GM19099 (cell line): Measurements from ENCODE around the gene HOMER3.

ENCODE experiments used
- POLR2A ChIP-seq: IDR thresholded peaks from 3 replicates; pipeline ENCODE4 v1.6.1; 2011; ENCODE audit warnings: low read depth; ENCODE audit not compliant: insufficient read length; ENCODE audit errors: extremely low read depth

HOMER3 gene

DNA sequence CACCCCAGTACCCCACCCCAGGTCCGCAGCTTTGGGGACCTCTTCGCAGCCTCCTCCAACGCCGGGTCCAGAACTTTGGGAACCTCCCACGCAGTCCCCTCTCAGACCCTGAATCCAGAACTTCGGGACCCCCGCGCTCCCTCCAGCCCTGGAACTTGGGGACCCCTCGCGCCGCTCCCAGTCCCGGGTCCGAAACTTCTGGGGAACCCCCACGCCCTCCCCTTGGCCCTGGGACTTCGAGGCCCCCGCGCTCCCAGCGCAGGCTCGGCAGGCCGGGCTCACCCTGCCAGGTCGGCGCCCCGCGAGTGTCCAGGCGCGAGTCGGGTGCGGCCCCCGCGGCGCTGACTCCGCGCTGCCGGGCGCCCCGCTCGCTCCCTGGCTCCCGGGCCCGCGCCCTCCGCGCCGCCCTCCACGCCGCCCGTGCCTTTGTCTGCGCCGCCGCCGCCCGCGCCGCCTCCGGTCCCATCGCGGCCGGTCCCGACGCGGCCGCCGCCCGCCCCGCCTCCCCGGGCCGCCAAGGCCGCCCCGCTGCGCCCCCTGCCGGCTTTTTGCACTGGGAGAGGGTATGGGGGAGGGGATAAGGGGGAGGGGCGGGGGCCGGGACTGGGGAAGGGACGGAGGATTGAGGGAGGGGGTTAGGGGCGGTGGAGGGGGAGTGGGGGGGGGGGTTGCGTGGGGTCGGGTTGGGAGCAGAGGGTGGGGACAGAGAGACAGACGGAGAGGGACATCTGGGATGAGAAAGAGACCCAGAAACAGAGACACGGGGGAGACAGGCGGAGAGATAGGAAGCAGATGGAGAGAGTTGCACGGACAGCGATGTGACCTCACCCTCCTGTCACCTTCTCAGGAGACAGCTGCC is at the start of gene HOMER3:
Gene HOMER3, minus strand, starts transcription at position 449 of the 859 bp plus-strand sequence. CDS start 2,235 bp downstream, outside the sequence.
- TF ChIP-seq POLR2A, result no peak

DNA sequence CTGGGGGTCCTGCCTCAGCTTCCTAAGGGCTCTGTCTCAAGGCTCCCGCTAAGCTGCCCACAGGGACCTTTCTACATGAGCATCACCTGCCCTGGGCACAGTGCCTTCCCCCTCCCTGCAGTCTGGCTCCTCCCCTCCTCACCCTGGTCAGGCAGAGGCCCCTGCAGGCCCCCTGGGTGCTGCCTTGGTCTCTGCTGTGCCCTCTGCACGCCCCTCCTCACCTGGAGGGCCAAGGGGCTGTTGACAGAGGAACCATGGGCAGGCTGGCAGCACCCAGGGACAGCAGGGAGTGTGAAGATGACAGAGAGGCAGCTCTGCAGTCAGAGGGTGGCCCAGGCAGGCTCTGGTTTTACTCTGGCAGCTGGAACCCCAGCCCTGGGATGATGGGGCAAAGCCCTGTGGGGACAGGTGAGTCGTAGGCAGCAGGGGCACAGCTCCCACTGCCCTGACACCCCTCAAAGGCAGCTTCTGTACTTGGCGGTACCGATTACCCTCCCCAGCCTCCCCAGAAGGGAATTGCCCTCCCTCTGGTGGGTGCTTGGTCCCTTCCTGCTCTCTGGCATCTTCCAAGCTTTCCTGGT is 49.2 kb upstream of the HOMER3 start:
- no peak for TF ChIP-seq POLR2A

DNA sequence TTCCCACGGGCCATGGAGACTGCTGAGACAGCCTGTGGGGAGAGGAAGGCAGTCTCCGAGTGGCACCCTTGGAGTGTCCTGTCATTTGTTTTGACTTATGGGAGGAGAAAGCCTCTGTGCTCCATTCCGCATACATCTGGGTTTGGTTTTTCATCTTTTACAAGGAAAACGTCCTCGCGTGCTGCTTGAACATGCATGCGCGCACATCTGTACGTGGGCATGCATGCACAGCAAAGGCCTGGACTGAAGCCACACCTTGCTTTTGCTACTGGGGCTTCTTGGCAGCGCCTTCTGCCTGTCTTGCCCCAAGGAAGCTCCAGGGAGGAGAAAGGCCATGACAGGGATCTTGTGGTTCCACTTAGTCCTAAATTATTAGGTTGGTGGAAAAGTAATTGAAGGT is 48.3 kb upstream of the HOMER3 start:
- no peak for TF ChIP-seq POLR2A

DNA sequence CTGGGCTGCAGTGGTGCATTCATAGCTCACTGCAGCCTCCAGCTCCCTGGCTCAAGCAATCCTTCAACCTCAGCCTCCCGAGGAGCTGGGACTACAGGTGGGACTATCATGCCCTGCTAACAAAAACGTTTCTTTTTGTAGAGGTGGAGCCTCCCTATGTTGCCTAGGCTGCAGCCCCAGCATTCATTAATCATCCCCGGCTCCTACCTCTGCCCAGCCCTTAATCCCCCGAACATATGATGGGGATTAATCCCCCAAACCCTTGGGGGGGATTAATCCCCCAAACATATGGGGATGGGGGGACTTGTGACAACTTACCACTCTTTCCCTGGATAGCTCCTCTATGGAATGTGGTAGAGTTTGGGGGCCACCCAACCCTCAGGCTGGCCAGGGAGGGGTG is 46.4 kb upstream of the HOMER3 start:
- no peak for TF ChIP-seq POLR2A

DNA sequence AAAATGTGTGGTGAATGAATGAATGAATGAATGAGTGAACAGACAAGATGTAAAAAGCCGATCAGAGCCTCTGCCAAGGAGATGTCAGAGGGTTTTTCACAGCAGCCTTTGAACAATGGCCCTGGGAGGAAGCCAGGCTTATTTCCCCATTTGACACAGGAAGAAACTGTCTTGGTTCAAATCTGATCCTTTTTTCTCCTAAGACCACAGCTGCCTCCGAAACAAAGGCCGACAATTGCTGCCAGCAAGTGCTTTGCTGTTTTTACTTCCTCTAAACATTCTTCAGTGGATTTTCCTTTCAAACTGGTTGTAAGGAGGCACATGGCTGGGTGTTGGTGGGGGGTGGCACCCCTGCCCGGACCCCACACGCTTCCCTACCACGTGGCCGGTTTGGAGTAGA is 44.2 kb upstream of the HOMER3 start:
- TF ChIP-seq POLR2A, result no peak

DNA sequence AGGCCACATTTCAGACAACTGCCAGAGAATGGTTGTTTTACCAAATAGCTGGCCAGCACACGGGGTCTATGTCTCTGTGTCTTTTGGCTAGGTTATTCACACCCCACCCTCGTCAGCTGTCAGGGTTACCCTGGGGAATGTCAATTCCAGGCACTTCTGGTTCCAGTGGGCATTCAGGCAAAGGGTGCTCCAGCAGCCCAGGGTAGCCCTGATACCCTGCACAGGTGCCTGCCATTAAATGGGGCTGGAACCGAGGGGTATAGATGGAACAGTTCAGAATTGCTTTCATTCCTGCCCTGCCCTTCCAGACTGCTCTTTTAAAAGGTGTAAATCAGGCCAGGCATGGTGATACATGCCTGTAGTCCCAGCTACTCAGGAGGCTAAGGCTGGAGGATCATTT is 43.2 kb upstream of the HOMER3 start:
- no peak for TF ChIP-seq POLR2A

DNA sequence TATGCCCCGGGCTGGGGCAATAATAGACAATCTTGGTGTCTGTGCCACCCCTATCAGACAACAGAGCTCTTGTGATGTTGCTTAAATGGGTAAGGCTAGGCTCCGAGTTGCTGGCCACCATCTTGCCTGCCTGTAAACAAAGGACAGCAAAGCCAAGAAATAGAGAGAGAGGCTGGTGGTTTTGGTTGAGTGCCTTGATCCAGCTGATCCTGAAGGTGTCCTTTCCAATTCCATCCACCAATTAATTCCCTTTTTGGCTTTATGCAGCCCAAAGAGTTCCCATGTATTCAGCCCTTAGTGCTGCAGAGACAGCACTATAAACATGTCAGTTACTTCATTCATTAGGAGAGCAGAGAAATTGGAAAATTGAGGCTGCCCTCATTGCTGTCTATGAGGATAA is 41.7 kb upstream of the HOMER3 start:
- TF ChIP-seq POLR2A, result no peak

DNA sequence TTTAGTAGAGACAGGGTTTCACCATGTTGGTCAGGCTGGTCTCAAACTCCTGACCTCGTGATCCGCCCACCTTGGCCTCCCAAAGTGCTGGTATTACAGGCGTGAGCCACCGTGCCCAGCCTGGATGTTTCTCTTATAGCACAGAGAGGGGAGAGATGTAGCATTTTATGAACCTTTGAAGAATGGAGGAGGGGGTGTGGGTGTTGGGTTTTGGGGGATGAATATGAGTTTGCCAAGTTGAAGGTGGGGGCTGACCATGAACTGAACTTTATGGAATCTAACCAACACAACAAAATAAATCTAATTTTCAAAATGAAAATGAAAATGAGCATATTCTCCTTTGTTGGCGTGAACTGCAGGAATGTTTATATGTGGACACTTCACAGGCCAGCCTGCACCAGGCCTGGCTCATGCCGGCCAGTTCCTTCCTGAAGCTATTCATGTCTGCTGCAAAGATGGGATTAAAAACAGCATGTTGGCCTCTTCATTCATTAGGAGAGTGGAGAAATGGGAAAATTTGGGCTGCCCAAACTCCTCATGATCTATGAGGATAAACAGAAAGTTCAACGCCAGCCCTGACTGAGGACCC is 39.5 kb upstream of the HOMER3 start:
- TF ChIP-seq POLR2A, result no peak

DNA sequence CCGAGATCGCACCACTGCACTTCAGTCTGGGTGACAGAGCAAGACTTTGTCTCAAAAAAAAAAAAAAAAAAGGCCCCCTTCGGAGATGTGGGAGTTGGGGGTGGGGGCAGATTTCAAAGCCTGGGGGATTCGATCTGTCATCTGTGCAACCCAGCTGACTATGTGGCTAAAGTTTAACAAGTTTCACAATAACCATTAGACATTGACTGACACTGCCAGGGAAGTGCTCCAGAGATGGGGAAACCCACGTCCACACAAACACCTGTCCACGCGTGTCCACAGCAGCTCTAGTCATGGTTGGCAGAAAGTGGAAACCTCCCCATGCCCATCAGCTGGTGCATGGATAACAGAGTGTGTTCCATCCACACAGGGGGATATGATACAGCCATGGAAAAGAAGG is 37.6 kb upstream of the HOMER3 start:
- TF ChIP-seq POLR2A, result no peak

DNA sequence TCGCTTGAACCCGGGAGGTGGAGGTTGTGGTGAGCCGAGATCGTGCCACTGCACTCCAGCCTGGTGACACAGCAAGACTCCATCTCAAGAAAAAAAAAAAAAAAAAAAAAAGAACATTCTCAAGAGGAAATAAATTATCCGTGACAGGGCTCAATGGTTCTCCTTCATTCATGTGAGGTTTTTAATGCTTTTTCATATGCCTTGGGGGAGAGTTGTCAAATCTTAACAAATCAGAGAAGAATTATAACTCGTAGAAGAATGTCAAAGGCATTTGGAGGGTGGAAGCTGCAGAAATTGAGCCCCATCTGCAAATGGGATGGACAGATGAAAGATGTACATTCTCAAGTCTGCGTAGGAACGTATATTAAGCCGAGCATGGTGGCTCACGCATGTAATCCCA is 34.9 kb upstream of the HOMER3 start:
- no peak for TF ChIP-seq POLR2A

DNA sequence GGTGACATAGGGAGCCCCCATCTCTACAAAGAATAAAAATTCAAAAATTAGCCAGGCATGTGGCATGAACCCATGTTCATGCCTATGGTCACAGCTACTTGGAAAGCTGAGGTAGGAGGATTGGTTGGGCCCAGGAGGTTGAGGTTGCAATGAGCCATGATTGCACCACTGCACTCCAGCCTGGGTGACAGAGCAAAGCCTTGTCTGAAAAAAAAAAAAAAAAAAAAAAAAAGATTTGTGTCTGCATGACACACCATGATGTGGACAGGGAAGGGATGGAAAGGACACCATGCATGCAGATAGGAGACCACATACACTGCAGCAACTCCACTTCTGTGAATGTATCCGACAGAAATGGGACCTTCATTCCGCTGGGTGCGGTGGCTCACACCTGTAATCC is 34.0 kb upstream of the HOMER3 start:
- no peak for TF ChIP-seq POLR2A

DNA sequence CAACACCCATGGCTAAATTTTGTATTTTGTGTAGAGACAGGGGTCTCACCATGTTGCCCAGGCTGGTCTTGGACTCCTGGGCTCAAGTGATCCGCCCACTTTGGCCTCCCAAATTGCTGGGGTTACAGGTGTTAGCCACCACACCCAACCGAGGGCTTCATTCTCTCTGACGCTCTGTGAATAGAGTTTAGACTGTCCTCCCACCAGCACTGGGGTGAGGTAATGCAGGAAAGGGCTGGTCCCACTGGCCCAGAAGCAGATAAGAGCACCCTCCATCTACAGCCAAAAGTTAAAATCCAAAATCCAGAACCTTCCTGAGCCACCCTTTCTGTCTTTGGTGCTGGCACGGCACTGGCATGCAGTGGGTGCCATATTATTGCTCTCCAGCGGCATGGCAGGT is 31.8 kb upstream of the HOMER3 start:
- TF ChIP-seq POLR2A, result no peak

DNA sequence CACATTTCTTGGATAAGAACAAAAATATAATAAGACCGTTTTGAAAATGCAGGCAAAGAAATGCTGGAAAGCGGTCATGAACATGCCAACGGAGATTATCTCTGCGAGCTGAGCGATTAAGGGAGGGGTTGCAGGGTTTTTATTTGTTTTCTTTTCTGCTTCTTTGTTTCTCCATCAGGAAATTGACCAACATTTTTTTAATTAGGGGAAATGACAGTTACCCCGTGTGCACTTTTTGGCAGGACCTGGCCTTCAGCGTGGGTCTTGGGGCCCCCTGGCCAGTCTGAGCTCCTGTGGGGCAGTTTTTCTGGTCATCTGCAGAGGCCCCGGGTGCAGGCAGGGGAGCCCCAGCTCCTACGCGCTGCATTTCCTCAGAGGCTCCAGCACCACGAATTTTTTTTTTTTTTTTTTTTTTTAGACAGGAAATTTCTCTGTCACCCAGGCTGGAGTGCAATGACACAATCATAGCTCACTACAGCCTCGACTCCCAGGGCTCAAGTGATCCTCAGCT is 31.3 kb upstream of the HOMER3 start:
- TF ChIP-seq POLR2A, result no peak

DNA sequence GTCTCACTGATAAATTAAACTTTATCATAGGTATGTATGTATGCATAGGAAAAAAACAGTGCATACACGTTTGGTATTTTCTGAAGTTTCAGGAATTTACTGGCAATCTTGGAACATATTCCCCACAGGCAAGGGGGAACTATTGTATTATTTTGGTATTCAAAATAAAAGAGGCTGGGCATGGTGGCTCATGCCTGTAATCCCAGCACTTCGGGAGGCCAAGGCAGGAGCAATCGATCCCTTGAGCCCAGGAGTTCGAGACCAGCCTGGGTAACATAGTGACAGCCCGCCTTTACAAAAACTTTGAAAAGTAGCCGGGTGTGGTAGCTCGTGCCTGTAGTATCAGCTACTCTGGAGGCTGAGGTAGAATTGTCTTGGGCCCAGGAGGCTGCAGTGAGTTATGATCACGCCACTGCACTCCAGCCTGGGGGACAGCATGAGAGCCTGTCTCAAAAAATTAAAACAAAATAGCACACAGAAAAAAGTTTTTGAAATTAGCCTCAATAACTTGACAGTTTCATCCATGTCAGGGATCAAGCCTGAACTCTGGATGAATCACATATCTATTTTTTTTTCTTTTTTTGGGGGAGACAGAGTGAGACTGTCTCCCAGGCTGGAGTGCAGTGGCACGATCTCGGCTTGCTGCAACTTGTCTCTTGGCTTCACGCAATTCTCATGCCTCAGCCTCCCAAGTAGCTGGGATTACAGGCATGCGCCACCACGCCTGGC is 29.1 kb upstream of the HOMER3 start:
- TF ChIP-seq POLR2A, result no peak
